ENCODE results near the gene LPP.
"Not testable (repeated sequence)": the region's sequence is repeated elsewhere in the genome, so short reads cannot be mapped to it uniquely, and the experiment has no call there.

LPP gene

DNA sequence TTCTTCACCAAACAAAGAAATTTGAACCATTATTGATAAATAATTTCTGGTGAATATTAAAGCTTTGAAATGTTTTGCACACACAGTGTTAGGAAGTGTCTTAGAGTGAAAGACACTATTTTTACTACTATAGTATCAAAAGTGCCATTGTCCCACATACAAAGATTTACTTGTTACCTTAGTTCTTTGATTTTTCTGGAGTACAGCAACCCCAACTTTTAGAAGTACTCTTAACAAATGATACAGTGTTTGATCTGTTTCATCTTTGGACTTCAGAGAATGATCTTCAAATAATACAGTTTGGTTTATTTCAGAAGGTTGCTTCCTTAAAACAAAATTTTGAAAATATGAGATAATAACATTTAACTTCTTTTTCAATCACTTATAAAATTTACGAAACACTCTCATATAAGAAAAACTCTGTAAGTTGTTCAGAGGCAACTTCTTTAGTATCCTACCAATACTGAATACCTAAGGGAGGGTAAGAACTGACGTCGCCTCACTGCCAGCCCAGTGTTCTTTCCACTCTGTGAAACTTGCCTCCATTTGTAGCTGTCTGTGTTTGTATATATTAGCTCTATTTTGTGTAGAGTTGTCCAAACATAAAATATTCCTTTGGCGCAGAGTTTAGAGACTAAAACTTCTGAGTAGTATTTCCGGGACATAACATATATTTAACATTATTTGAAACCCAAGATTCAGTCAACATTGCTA is 464.2 kb downstream of the LPP start:
- DNase-seq (ENCODE audit: insufficient read length) (no peak), FAIRE-seq (no peak)
- TF ChIP-seq POLR2AphosphoS5 (IDR thresholded peaks at IDR 0.05; ENCODE audit: low read depth, low read length) (no peak), TAF1 (IDR thresholded peaks at IDR 0.05; ENCODE audit: borderline replicate concordance, low read depth, low read length) (no peak), POLR2A (IDR thresholded peaks at IDR 0.05; ENCODE audit: low read depth, low read length) (no peak)

DNA sequence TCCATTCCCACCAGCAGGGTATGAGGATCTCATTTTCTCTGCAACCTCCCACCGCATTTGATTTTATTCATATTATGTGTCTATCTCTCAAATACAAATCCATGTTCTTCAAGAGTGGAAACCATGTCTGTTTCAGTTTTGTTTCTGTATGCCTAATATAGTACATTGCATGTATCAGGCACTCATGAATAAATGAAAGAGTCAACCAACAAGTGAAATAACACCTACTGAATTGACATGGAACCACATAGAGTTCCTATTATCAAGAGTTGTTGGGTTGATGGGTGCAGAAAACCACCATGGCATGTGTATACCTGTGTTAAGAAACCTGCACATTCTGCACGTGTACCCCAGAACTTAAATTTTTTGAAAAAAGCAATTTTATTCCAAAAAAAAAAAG is 466.8 kb downstream of the LPP start:
- FAIRE-seq (no peak), DNase-seq (ENCODE audit: insufficient read length) (no peak)
- TF ChIP-seq POLR2AphosphoS5 (IDR thresholded peaks at IDR 0.05; ENCODE audit: low read depth, low read length) (no peak), POLR2A (IDR thresholded peaks at IDR 0.05; ENCODE audit: low read depth, low read length) (no peak), TAF1 (IDR thresholded peaks at IDR 0.05; ENCODE audit: borderline replicate concordance, low read depth, low read length) (no peak)

DNA sequence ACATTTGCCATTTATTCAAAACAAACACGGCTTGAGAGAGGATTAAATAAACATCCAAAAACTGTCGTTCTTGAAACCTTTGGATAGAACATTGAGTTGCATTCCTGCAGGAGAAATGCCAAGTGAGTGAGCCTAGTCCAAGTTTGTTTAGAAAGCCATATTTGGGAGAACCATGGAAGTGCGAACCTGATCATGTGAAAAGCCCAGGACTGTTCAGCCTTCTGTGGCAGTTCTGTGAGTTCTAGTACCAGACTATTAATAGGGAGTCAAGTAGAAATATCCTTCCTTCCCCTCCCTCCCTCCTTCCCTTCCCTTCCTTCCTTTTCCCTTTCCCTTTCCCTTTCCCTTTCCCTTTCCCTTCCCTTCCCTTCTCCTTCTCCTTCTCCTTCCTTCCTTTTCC is 470.4 kb downstream of the LPP start:
- FAIRE-seq, result no peak
- TF ChIP-seq POLR2A (IDR thresholded peaks at IDR 0.05; ENCODE audit: low read depth, low read length), result no peak
- no peak for TF ChIP-seq TAF1 (IDR thresholded peaks at IDR 0.05; ENCODE audit: borderline replicate concordance, low read depth, low read length)
- DNase-seq (ENCODE audit: insufficient read length), result no peak

DNA sequence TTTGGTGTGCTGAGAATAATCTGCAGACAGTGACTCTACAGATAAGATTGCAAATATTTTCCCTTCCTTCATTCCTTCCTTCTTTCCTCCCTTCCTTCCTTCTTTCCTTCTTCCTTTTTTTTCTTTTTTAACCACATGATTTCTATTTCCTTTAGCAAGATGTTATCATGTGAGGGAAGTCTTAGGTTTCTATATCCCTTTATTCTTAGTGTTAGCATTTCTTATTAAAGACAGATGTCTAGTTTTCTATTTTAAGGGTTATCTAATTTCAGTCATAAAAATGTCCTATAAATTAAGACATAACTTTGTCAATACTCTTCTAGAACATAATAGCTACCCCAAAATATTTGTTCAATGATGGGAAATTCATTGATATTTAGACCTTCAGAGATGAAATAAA is 470.9 kb downstream of the LPP start:
- TF ChIP-seq TAF1 (IDR thresholded peaks at IDR 0.05; ENCODE audit: borderline replicate concordance, low read depth, low read length), result no peak
- TF ChIP-seq POLR2A (IDR thresholded peaks at IDR 0.05; ENCODE audit: low read depth, low read length), result no peak
- TF ChIP-seq POLR2AphosphoS5 (IDR thresholded peaks at IDR 0.05; ENCODE audit: low read depth, low read length), result no peak
- no peak for DNase-seq (ENCODE audit: insufficient read length)
- no peak for FAIRE-seq

DNA sequence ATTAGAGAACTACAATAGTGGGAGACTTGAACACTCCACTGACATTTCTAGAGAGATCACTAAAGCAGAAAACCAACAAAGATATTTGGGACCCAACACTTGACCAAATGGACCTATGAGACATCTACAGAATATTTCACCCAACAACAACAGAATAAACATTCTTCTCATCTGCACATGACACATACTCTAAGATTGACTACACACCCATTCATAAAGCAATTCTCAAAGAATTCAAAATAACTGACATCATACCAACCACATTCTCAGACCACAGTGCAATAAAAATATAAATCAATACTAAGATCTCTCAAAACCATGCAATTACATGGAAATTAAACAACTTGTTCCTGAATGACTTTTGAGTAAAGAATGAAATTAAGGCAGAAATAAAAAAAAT is 473.7 kb downstream of the LPP start:
- no peak for FAIRE-seq
- DNase-seq (ENCODE audit: insufficient read length), result no peak
- TF ChIP-seq POLR2AphosphoS5 (IDR thresholded peaks at IDR 0.05; ENCODE audit: low read depth, low read length) (no peak), POLR2A (IDR thresholded peaks at IDR 0.05; ENCODE audit: low read depth, low read length) (no peak), TAF1 (IDR thresholded peaks at IDR 0.05; ENCODE audit: borderline replicate concordance, low read depth, low read length) (no peak)

DNA sequence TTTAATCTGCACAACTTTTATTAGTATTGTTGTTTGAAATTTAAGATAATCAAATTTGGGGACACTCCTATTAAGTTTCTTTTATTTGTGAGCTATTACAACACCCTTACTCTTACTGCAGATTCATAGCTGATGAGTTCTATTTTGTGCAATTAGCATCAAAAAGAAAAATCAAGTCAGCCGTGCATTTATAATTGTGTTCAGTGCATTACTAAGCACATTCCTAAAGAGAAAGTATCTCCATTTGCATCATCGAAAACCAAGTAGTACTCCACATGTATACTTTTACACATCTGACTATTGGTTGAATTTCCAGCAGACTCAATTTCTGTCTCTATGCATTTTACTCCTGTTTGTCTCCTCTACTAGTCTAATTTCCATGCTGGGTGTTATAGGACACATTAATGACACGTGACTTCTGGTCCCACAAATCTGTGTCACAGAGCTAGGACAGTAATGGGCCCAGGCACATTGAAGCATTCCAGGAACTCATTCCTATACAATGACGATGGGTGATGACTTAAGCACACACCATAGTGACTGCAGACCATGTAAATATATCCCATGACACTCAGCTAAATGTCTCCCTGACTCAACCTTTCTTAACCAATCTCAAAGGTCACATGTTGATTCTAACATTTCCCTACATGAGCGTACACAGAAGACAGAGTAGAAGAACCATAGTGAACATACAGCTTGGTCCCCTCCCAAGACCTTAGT is 477.5 kb downstream of the LPP start:
- no peak for FAIRE-seq
- DNase-seq (ENCODE audit: insufficient read length), result no peak
- TF ChIP-seq TAF1 (IDR thresholded peaks at IDR 0.05; ENCODE audit: borderline replicate concordance, low read depth, low read length) (no peak), POLR2A (IDR thresholded peaks at IDR 0.05; ENCODE audit: low read depth, low read length) (no peak), POLR2AphosphoS5 (IDR thresholded peaks at IDR 0.05; ENCODE audit: low read depth, low read length) (no peak)

DNA sequence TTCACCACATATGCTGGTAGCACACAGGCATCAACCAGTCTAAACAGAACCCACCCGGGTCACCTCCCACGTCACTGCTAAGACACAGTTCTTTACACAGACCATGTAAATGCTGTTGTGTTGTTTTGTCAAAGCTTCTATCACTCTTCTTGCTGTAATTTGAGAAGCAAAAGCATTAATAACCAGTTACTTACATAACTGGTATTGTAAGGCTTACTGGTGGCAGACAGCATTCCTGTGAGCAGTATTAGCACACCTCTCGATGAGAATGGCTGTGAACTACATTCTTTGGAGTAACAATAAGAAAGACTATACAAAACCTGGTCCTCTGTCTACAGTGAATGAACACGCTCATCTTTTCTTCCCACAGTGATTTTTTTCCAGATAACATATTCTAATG is 479.2 kb downstream of the LPP start:
- no peak for FAIRE-seq
- DNase-seq (ENCODE audit: insufficient read length), result no peak
- TF ChIP-seq TAF1 (IDR thresholded peaks at IDR 0.05; ENCODE audit: borderline replicate concordance, low read depth, low read length) (no peak), POLR2A (IDR thresholded peaks at IDR 0.05; ENCODE audit: low read depth, low read length) (no peak), POLR2AphosphoS5 (IDR thresholded peaks at IDR 0.05; ENCODE audit: low read depth, low read length) (no peak)

DNA sequence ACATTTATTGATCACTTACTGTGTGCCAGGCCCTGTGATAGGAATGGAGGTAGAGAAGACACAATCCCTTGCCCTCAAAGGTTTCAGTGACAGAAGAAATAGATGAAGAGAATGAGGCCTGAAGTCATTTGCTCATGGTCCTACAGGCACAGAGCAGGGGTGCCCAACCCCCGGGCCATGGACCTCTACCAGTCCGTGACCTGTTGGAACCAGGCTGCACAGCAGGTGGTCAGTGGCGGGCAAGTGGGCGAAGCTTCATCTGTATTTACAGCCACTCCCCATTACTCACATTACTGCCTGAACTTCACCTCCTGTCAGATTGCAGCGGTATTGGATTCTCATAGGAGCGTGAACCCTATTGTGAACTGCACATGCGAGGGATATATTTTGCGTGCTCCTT is 480.3 kb downstream of the LPP start:
- TF ChIP-seq POLR2AphosphoS5 (IDR thresholded peaks at IDR 0.05; ENCODE audit: low read depth, low read length) (no peak), POLR2A (IDR thresholded peaks at IDR 0.05; ENCODE audit: low read depth, low read length) (no peak)
- DNase-seq (ENCODE audit: insufficient read length) (no peak), FAIRE-seq (no peak)

DNA sequence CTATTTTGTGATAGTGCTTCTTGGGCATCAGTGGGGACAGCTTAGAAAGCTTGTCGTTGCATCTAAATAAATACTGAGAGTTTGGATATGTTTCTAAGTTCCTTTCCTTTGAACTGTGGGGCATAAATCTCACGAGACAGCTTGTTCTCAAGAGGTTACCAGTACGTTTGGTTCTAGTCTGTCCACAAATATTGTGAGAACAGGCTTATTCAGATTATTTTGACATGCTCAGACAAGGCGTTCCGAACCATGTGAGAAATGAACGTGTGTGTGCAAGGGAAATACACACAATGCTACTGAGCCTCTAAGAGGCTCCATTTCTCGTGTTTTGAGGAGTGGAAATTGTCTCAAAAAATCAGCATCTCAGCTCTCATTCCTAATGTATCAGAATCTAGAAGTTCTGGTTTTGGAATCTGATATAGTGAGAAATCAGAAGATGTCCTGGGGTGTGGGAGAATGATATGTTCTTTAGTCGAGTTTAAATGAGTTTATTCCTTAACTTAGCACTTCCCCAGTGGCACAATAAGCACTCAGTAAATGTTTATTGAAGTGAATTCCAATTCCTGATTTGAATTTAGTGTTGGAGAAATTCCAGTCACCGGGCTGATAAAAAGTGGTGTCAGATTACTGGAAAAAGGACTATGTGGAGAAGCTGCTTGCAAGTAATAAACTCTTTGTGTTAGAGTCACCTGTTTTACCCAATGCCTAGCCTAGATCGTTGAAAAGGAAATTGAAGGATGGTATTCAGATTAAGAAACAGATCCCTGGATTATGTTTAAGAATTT is 481.5 kb downstream of the LPP start:
- FAIRE-seq (no peak), DNase-seq (ENCODE audit: insufficient read length) (no peak)
- TF ChIP-seq POLR2A (IDR thresholded peaks at IDR 0.05; ENCODE audit: low read depth, low read length), result no peak
- TF ChIP-seq TAF1 (IDR thresholded peaks at IDR 0.05; ENCODE audit: borderline replicate concordance, low read depth, low read length), result no peak
- TF ChIP-seq POLR2AphosphoS5 (IDR thresholded peaks at IDR 0.05; ENCODE audit: low read depth, low read length), result no peak

DNA sequence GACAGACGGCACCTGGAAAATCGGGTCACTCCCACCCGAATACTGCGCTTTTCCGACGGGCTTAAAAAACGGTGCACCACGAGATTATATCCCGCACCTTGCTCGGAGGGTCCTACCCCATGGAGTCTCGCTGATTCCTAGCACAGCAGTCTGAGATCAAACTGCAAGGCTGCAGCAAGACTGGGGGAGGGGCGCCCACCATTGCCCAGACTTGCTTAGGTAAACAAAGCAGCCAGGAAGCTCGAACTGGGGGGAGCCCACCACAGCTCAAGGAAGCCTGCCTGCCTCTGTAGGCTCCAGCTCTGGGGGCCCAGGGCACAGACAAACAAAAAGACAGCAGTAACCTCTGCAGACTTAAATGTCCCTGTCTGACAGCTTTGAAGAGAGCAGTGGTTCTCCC is 482.3 kb downstream of the LPP start:
- DNase-seq (ENCODE audit: insufficient read length); FAIRE-seq: not testable (repeated sequence)

DNA sequence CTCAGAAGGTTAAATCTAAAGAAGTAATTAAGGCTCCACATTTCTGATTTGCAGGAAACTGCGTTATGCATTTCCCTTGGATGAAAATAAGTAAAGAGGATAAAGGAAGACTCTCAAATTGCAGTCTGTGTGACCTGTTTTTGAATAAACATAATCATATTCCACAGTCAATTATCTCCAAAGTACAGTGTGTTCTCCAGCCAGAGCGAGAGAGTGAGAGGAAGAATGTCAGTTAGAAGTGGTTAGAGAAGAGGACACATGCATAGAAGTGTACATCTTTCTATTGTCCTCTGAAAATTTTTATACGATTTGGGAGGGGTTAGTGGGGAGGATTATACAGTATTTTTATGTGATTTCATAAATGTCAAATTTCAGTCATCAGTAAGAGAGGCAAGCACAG is 487.1 kb downstream of the LPP start:
- no peak for FAIRE-seq

DNA sequence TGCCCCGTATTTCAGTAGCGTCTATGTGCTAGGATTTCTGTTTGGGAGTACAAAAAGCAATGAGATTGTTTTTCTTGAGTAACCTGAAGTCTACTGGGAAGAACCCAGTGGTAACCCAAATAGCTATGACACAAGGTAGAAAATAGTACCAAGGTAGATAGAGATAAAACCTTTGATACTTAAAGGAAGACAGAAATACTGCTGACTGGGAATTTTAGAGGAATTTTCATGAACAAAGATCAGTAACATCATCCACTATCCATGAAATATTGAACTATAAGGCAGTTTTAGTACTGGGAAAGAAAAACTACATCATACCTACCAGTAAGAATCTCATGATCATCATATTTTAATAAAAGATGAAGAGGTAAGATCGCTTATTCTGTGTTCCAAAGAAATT is 489.8 kb downstream of the LPP start:
- no peak for TF ChIP-seq TAF1 (IDR thresholded peaks at IDR 0.05; ENCODE audit: borderline replicate concordance, low read depth, low read length)
- TF ChIP-seq POLR2AphosphoS5 (IDR thresholded peaks at IDR 0.05; ENCODE audit: low read depth, low read length), result no peak
- TF ChIP-seq POLR2A (IDR thresholded peaks at IDR 0.05; ENCODE audit: low read depth, low read length), result no peak
- no peak for DNase-seq (ENCODE audit: insufficient read length)
- no peak for FAIRE-seq

More for the DNA sequence above, 487.1 kb downstream of the LPP start:
- no peak for DNase-seq (ENCODE audit: insufficient read length)
- TF ChIP-seq POLR2A (IDR thresholded peaks at IDR 0.05; ENCODE audit: low read depth, low read length) (no peak), TAF1 (IDR thresholded peaks at IDR 0.05; ENCODE audit: borderline replicate concordance, low read depth, low read length) (no peak), POLR2AphosphoS5 (IDR thresholded peaks at IDR 0.05; ENCODE audit: low read depth, low read length) (no peak)
